OCI-LY1 (cell line): ENCODE results near the gene ERAS.
A peak's percentile ranks its signal among the peaks of the same experiment; 100 is the strongest.

Experiments
- H2AFZ ChIP-seq: fragments of 200-600 bp; sonication (generic), shearing (Covaris generic); 2 replicates; pipeline ENCODE4 v1.6.0; 2014; ENCODE audit warnings: antibody characterized with exemption, mild to moderate bottlenecking, low read length
- H3F3A ChIP-seq: fragments of 200-600 bp; sonication (generic), shearing (Covaris generic); 2 replicates; pipeline ENCODE4 v1.6.0; 2014; ENCODE audit warnings: mild to moderate bottlenecking, antibody characterized with exemption, low read length, moderate library complexity; ENCODE audit not compliant: insufficient read depth
- H3K27ac ChIP-seq: fragments of 200-600 bp; sonication (generic); 2 replicates; pipeline ENCODE4 v1.5.1; 2014; ENCODE audit warnings: low read length, mixed run types, mild to moderate bottlenecking, low read depth; ENCODE audit not compliant: poor library complexity, severe bottlenecking
- H3K27me3 ChIP-seq: fragments of 200-600 bp; sonication (generic); 2 replicates; pipeline ENCODE4 v1.6.0; 2014; ENCODE audit warnings: antibody characterized with exemption, mild to moderate bottlenecking, low read length, moderate library complexity; ENCODE audit not compliant: insufficient read depth
- H3K36me3 ChIP-seq: fragments of 200-600 bp; sonication (generic); 2 replicates; pipeline ENCODE4 v1.6.1; 2014; ENCODE audit warnings: mild to moderate bottlenecking, antibody characterized with exemption, low read length, moderate library complexity, mixed read lengths; ENCODE audit not compliant: insufficient read depth
- H3K4me1 ChIP-seq: fragments of 200-600 bp; sonication (generic); 2 replicates; pipeline ENCODE4 v1.5.1; 2014; ENCODE audit warnings: mild to moderate bottlenecking, low read length, moderate library complexity; ENCODE audit not compliant: insufficient read depth, severe bottlenecking
- H3K4me2 ChIP-seq: fragments of 200-600 bp; sonication (generic), shearing (Covaris generic); 2 replicates; pipeline ENCODE4 v1.6.1; 2014; ENCODE audit warnings: low read length
- H3K4me3 ChIP-seq: fragments of 200-600 bp; sonication (generic); 2 replicates; pipeline ENCODE4 v1.5.1; 2014; ENCODE audit warnings: low read length, low read depth, mild to moderate bottlenecking, mixed read lengths; ENCODE audit not compliant: poor library complexity, severe bottlenecking
- H3K79me2 ChIP-seq: fragments of 200-600 bp; shearing (Covaris generic); 2 replicates; pipeline ENCODE4 v1.6.1; 2016; ENCODE audit warnings: mixed run types, low read length, mixed read lengths; ENCODE audit not compliant: insufficient read depth
- H3K9ac ChIP-seq: fragments of 200-600 bp; sonication (generic), shearing (Covaris generic); 2 replicates; pipeline ENCODE4 v1.6.1; 2014; ENCODE audit warnings: mild to moderate bottlenecking, low read length, mixed read lengths
- H3K9me2 ChIP-seq: fragments of 200-600 bp; sonication (generic), shearing (Covaris generic); 2 replicates; pipeline ENCODE4 v1.6.1; 2014; ENCODE audit warnings: low read depth, mild to moderate bottlenecking, low read length, mixed read lengths
- H3K9me3 ChIP-seq: fragments of 200-600 bp; shearing (Covaris generic); 2 replicates; pipeline ENCODE4 v1.6.1; 2014; ENCODE audit warnings: low read length, mixed read lengths
- H4K20me1 ChIP-seq: fragments of 200-600 bp; sonication (generic), shearing (Covaris generic); 2 replicates; pipeline ENCODE4 v1.6.0; 2016; ENCODE audit warnings: mild to moderate bottlenecking, low read length; ENCODE audit not compliant: insufficient read depth
- EZH2 ChIP-seq: fragments of 200-600 bp; sonication (generic), shearing (Covaris generic); IDR thresholded peaks from 2 replicates; pipeline ENCODE4 v1.8.0; 2017; ENCODE audit warnings: borderline replicate concordance, mixed run types, mild to moderate bottlenecking, antibody characterized with exemption, low read length, moderate library complexity, mixed read lengths
- TF ChIP-seq, protein P1 (sequence below): fragments of 200-600 bp; sonication (generic), shearing (Covaris generic); IDR thresholded peaks from 2 replicates; pipeline ENCODE4 v1.5.1; 2017; ENCODE audit warnings: mild to moderate bottlenecking, antibody characterized with exemption, low read length, moderate library complexity, mixed read lengths

Gene ERAS

DNA sequence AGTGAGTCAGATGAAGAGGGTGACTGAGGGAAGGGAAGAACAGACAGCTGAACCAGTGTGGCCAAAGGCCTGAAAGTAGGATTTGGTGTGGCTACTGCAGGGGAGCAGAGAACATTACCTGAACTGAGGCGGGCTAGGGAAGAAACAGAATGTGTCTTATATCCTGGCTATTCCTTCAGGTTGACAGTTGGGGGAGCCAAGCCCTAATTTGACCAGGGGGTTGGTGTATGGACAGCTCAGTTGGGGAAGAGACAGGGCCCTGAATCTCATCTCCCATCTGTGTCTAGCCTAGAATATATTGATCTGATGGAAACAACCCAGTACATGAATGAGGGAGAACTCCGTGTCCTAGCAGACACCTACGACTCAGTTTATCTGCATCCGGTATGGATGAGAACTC, 20.2 kb upstream of the ERAS start:
- Histone ChIP-seq H3K4me2 (no peak overlapping the region), H2AFZ (no peak overlapping the region), H3K9me2 (no peaks in the 10 kb centered on the region), H3K4me1 (peaks cover 8% of the 10 kb centered on the region), H3K4me3 (no peak overlapping the region), H3K9me3 (no peaks in the 10 kb centered on the region), H3K27ac (no peak overlapping the region), H3K36me3 (no peaks in the 10 kb centered on the region), H3K79me2 (no peaks in the 10 kb centered on the region), H3K27me3 (no peaks in the 10 kb centered on the region), H3K9ac (no peak overlapping the region), H3F3A (no peaks in the 10 kb centered on the region), H4K20me1 (no peaks in the 10 kb centered on the region)
- TF ChIP-seq, protein P1, sequence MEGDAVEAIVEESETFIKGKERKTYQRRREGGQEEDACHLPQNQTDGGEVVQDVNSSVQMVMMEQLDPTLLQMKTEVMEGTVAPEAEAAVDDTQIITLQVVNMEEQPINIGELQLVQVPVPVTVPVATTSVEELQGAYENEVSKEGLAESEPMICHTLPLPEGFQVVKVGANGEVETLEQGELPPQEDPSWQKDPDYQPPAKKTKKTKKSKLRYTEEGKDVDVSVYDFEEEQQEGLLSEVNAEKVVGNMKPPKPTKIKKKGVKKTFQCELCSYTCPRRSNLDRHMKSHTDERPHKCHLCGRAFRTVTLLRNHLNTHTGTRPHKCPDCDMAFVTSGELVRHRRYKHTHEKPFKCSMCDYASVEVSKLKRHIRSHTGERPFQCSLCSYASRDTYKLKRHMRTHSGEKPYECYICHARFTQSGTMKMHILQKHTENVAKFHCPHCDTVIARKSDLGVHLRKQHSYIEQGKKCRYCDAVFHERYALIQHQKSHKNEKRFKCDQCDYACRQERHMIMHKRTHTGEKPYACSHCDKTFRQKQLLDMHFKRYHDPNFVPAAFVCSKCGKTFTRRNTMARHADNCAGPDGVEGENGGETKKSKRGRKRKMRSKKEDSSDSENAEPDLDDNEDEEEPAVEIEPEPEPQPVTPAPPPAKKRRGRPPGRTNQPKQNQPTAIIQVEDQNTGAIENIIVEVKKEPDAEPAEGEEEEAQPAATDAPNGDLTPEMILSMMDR = peak; percentile 8; the same call in 1 of the 2 replicates
- no peak for TF ChIP-seq EZH2

- Histone ChIP-seq H3K79me2 (no peaks in the 10 kb centered on the region), H3K4me1 (no peaks in the 10 kb centered on the region), H3K4me3 (no peak overlapping the region), H4K20me1 (no peaks in the 10 kb centered on the region), H3K9ac (no peak overlapping the region), H3K27me3 (no peaks in the 10 kb centered on the region), H3K9me2 (no peaks in the 10 kb centered on the region), H3K36me3 (no peaks in the 10 kb centered on the region), H3F3A (no peaks in the 10 kb centered on the region), H3K9me3 (no peaks in the 10 kb centered on the region), H2AFZ (no peak overlapping the region), H3K27ac (no peak overlapping the region), H3K4me2 (no peak overlapping the region)
- TF ChIP-seq, protein P1 = no peak
- TF ChIP-seq EZH2 = no peak
Observed at GRCh38 chrX:48813644-48814043, 12.7 kb upstream of the ERAS start.

DNA sequence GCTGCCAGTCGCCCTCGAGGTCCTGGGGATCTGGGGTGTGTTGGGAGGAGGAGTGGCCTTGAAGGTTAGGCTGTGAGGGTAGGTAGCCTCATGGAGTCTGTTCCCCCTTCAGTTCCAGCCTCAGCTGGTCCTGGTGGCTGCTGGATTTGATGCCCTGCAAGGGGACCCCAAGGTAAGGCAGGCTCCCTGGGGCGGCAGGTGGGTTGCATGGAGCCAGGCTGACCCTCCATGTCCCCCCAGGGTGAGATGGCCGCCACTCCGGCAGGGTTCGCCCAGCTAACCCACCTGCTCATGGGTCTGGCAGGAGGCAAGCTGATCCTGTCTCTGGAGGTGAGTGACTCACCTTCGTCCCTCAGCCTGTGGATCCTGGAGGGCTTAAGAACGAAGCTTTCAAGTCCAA, 11.6 kb upstream of the ERAS start:
- no peaks in the 10 kb centered on the region for H3F3A ChIP-seq
- H3K4me1 ChIP-seq = no peaks in the 10 kb centered on the region
- H3K9me2 ChIP-seq = no peaks in the 10 kb centered on the region
- no peak overlapping the region for H3K9ac ChIP-seq
- H3K79me2 ChIP-seq = no peaks in the 10 kb centered on the region
- no peaks in the 10 kb centered on the region for H3K27me3 ChIP-seq
- no peaks in the 10 kb centered on the region for H4K20me1 ChIP-seq
- no peak overlapping the region for H3K4me2 ChIP-seq
- H3K4me3 ChIP-seq = no peak overlapping the region
- no peak overlapping the region for H3K27ac ChIP-seq
- H2AFZ ChIP-seq = no peak overlapping the region
- no peaks in the 10 kb centered on the region for H3K9me3 ChIP-seq
- TF ChIP-seq, protein P1 = no peak
- TF ChIP-seq EZH2 = no peak
- no peaks in the 10 kb centered on the region for H3K36me3 ChIP-seq
